ENCODE results near the gene CRTAP.

DNA sequence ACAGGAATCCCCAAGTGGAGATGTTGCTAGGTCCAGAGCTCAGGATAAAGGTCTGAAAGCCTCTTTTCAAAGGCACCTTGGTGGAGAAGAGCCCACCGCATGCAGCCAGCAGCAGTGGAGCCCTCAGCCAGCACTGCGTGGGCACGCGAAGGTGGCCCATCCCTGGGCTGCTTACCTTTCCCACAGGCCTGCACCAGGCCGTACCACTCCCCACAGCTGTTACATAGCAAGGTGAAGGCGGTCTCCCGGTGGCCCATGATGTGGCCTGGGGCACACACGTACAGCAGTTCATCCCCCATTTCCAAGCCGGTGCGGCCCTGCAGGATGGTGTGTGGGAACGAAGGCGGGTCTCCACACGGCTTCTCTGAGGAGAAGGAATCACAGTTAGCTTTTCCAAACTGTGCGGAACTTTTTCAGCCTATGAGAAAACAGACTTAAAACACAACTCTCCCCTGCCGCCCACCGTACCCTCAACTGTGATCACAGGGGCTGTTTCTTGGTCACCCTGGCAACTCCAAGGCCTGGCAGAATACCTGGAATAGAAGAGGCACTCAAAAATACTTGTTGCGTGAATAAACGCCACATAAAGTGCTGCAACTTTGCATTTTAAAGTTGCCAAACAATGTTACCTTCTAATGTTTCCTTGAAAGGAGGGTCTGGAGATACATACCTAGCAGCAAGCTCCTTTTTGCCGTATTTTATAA, 61.0 kb downstream of the CRTAP start:
- TF ChIP-seq, protein P1, sequence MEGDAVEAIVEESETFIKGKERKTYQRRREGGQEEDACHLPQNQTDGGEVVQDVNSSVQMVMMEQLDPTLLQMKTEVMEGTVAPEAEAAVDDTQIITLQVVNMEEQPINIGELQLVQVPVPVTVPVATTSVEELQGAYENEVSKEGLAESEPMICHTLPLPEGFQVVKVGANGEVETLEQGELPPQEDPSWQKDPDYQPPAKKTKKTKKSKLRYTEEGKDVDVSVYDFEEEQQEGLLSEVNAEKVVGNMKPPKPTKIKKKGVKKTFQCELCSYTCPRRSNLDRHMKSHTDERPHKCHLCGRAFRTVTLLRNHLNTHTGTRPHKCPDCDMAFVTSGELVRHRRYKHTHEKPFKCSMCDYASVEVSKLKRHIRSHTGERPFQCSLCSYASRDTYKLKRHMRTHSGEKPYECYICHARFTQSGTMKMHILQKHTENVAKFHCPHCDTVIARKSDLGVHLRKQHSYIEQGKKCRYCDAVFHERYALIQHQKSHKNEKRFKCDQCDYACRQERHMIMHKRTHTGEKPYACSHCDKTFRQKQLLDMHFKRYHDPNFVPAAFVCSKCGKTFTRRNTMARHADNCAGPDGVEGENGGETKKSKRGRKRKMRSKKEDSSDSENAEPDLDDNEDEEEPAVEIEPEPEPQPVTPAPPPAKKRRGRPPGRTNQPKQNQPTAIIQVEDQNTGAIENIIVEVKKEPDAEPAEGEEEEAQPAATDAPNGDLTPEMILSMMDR (IDR thresholded peaks at IDR 0.05), result no peak
- TF ChIP-seq EZH2 (IDR thresholded peaks at IDR 0.05) (no peak), EZH2phosphoT487 (IDR thresholded peaks at IDR 0.05) (no peak)

Data from neural progenitor cell (in vitro differentiated cells).